Measurements from ENCODE around the gene PMEL.
A peak's percentile ranks its signal among the peaks of the same experiment; 100 is the strongest.

PMEL gene

GRCh38 chr12:55942577-55943136 lies 23.2 kb downstream of the PMEL start:
- no peak for DNase-seq (ENCODE audit: low read depth in 2 of 2)

GRCh38 chr12:55942055-55942454 lies 23.8 kb downstream of the PMEL start:
- DNase-seq (ENCODE audit: low read depth in 2 of 2) = no peak

- DNase-seq (ENCODE audit: low read depth in 2 of 2) = peak; percentile 55 to 68
Measured at GRCh38 chr12:55940065-55940732, 25.6 kb downstream of the PMEL start.

- DNase-seq (ENCODE audit: low read depth in 2 of 2) = no peak
Measured at GRCh38 chr12:55938826-55939501, 26.9 kb downstream of the PMEL start.

- no peak for DNase-seq (ENCODE audit: low read depth in 2 of 2)
Measured at GRCh38 chr12:55937981-55938380, 27.9 kb downstream of the PMEL start.

- DNase-seq (ENCODE audit: low read depth in 2 of 2) = no peak
Measured at GRCh38 chr12:55935738-55936151, 30.1 kb downstream of the PMEL start.

GRCh38 chr12:55934773-55935172 lies 31.1 kb downstream of the PMEL start:
- DNase-seq (ENCODE audit: low read depth in 2 of 2) = no peak

GRCh38 chr12:55933799-55934742 lies 31.8 kb downstream of the PMEL start:
- DNase-seq (ENCODE audit: low read depth in 2 of 2) = no peak

GRCh38 chr12:55933169-55933798 lies 32.6 kb downstream of the PMEL start:
- DNase-seq (ENCODE audit: low read depth in 2 of 2) = no peak

GRCh38 chr12:55932551-55932910 lies 33.3 kb downstream of the PMEL start:
- DNase-seq (ENCODE audit: low read depth in 2 of 2) = no peak

- DNase-seq (ENCODE audit: low read depth in 2 of 2) = no peak
Measured at GRCh38 chr12:55931780-55932550, 33.9 kb downstream of the PMEL start.

- DNase-seq (ENCODE audit: low read depth in 2 of 2) = no peak
Measured at GRCh38 chr12:55931317-55931779, 34.5 kb downstream of the PMEL start.

- DNase-seq (ENCODE audit: low read depth in 2 of 2) = peak in 1 of 2 donors; percentile 46
Measured at GRCh38 chr12:55930771-55931316, 35.0 kb downstream of the PMEL start, which contains the start of gene DGKA. TSS of gene DGKA (plus strand) at chr12:55931162. CDS start at chr12:55936504, 5,342 bp downstream.

GRCh38 chr12:55929306-55929791 lies 36.5 kb downstream of the PMEL start:
- DNase-seq (ENCODE audit: low read depth in 2 of 2) = peak; percentile 58 to 74

GRCh38 chr12:55927588-55928502 lies 38.0 kb downstream of the PMEL start, which contains the start of gene PYM1:
TSS of gene PYM1 (minus strand) at chr12:55927894. CDS start at chr12:55927761, 133 bp downstream.
- no peak for DNase-seq (ENCODE audit: low read depth in 2 of 2)

- peak; percentile 73 to 74 for DNase-seq (ENCODE audit: low read depth in 2 of 2)
Measured at GRCh38 chr12:55926738-55927587, 38.9 kb downstream of the PMEL start.

- DNase-seq (ENCODE audit: low read depth in 2 of 2) = no peak
Measured at GRCh38 chr12:55925870-55926737, 39.7 kb downstream of the PMEL start.

All from stimulated activated CD4-positive, alpha-beta T cell treated with anti-CD3 and anti-CD28 coated beads, Interleukin-1b, Interleukin-23, amount 100 ng/mL, for 1 hour (primary cell).